Testis (tissue), 2 donors: Measurements from ENCODE around the gene ZC3HAV1.

Experiments used
- POLR2A ChIP-seq: fragments of 450-650 bp; IDR thresholded peaks from one replicate; pipeline ENCODE4 v1.6.1; 2017; ENCODE audit warnings: antibody characterized with exemption, mild to moderate bottlenecking, moderate library complexity
- TF ChIP-seq, protein P1 (sequence below), 3 experiments: fragments of 450-650 bp in 2 of 3; fragments of 200-600 bp in 1 of 3; sonication (generic) in 1 of 3; IDR thresholded peaks; one replicate each; pipeline ENCODE4 v1.5.1; 2016 to 2019; ENCODE audit warnings: antibody characterized with exemption in 3 of 3, mild to moderate bottlenecking in 2 of 3, moderate library complexity in 1 of 3

DNA sequence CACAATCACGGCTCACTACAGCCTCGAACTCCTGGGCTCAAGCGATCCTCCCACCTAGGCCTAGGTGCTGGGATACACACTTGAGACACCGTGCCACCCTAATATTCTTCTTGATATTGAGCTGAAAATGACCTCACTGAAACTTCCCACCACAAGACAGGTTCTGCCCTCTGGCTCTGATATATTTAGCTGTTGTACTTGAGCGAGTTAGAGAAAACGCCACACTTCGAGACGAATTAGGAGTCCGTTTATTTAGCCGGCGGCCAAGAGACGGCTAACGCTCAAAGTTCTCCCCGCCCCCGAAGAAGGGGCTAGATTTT lies 17.9 kb downstream of the ZC3HAV1 start:
- TF ChIP-seq, protein P1, sequence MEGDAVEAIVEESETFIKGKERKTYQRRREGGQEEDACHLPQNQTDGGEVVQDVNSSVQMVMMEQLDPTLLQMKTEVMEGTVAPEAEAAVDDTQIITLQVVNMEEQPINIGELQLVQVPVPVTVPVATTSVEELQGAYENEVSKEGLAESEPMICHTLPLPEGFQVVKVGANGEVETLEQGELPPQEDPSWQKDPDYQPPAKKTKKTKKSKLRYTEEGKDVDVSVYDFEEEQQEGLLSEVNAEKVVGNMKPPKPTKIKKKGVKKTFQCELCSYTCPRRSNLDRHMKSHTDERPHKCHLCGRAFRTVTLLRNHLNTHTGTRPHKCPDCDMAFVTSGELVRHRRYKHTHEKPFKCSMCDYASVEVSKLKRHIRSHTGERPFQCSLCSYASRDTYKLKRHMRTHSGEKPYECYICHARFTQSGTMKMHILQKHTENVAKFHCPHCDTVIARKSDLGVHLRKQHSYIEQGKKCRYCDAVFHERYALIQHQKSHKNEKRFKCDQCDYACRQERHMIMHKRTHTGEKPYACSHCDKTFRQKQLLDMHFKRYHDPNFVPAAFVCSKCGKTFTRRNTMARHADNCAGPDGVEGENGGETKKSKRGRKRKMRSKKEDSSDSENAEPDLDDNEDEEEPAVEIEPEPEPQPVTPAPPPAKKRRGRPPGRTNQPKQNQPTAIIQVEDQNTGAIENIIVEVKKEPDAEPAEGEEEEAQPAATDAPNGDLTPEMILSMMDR (IDR thresholded peaks at IDR 0.05), result no peak
- TF ChIP-seq POLR2A, result no peak
